ENCODE results near the gene CDKAL1.

The CDKAL1 gene

DNA sequence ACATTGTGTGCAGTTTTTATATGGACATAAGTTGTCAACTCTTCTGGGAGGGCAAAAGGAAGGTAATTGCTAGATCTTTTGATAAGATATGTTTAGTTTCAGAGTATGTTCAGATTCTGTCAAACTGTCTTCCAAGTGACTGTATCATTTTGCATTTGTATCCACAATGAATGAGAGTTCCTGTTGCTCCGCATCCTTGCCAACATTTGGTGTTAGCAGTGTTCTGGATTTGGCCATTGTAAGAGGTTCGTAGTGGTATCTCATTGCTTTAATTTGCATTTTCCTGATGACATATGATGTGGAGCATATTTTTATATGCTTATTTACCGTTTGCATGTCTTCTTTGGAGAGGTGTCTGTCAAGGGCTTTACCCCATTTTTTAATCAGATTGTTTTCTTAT lies 150.2 kb downstream of the CDKAL1 start:
- DNase-seq = no peak

GRCh38 chr6:20686142-20686541 lies 151.9 kb downstream of the CDKAL1 start:
- DNase-seq = peak; percentile 97

GRCh38 chr6:20687494-20687893 lies 153.2 kb downstream of the CDKAL1 start:
- peak; percentile 68 for DNase-seq

GRCh38 chr6:20688710-20689500 lies 154.6 kb downstream of the CDKAL1 start:
- peak; percentile 86 for DNase-seq

- peak; percentile 95 for DNase-seq
Measured at GRCh38 chr6:20691185-20691584, 156.9 kb downstream of the CDKAL1 start.

GRCh38 chr6:20692023-20692422 lies 157.8 kb downstream of the CDKAL1 start:
- no peak for DNase-seq

GRCh38 chr6:20693466-20694063 lies 159.3 kb downstream of the CDKAL1 start:
- DNase-seq = no peak

DNA sequence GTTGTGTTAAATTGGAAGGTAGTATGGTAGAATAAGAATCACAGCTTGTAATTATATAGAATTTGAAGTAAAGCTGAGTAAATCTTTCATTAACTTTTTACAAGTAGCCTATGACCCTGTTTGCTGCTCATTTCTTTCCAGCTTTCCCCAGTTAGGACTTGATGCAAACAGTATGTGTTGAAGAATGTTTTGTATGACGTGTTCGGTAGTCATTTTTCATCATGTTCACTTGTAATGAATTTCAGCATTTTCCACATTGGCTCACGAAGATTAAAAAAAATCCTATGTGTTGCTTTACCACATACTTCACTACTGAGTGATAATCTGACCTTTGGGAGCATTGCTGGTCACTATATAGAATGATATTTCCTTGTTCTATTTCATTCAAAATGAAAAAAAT lies 162.4 kb downstream of the CDKAL1 start:
- no peak for DNase-seq

DNA sequence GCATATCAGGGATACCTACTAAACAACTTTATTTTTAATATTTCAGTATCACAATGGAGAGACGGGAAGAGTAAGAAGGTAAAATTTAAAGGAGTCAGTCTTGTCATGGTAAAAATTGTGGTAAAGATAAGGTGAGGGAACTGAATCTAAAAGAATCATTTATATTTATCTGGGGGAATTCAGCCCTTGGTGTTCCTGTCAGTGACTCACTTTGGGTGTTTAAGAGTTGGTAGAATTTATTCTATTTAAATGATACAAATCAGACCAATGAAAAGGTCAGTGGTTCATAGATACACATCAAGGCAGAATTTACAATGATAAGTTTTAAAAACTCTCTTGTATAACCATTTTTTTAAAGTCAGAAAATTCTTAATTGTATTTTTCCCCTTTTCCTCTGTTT lies 164.4 kb downstream of the CDKAL1 start:
- DNase-seq = peak; percentile 77

DNA sequence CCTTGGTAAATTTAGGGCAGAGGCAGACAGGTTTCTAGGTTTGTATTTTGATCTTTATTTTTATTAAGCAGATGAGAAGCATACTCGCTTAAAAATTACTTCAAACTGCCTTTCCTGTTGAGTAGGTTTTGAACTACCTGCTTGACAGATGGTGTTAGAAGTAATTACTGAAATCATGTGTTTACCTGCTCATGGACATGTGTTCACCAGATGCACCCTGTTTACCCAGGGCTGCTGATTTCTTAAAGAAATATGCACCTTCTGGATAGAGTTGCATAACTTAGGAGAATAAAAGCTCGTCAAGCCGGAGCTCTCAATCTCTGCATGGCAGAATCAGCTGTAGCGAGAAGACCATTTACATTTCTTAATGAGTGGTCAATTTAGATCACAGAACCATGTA lies 165.1 kb downstream of the CDKAL1 start:
- DNase-seq = peak; percentile 96

- peak; percentile 96 for DNase-seq
Measured at GRCh38 chr6:20700375-20700774, 166.1 kb downstream of the CDKAL1 start.

GRCh38 chr6:20702366-20702765 lies 168.1 kb downstream of the CDKAL1 start:
- no peak for DNase-seq

GRCh38 chr6:20703049-20703448 lies 168.8 kb downstream of the CDKAL1 start:
- DNase-seq = no peak

- peak; percentile 93 for DNase-seq
Measured at GRCh38 chr6:20704325-20705025, 170.2 kb downstream of the CDKAL1 start.

- DNase-seq = peak; percentile 95
Measured at GRCh38 chr6:20705741-20706140, 171.5 kb downstream of the CDKAL1 start.

GRCh38 chr6:20706238-20706938 lies 172.1 kb downstream of the CDKAL1 start:
- peak; percentile 100 for DNase-seq

DNA sequence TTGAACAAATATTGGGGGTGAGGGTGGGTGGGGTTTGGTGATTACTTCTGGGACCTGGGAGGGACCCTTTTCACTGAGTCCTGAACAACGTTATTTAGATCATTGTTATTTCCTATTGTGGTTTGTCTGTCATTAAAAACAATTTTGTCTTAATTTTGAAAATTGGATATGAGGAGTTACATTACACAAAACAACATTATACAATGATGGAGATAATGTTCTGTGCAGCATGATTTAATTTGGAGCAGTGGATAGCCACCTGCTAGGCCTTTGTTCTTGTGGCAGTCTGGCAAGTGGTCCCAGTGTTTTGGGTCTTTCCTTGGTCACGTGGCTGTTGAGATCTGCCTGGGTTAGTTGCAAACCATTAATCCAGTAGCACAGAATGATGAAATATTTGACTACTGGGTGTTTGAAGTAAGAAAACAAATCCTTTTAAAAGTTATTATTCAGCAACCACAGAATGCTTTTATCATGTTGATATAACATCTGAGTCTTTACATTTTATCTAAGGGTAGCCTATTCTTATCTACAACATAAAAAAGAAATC lies 172.8 kb downstream of the CDKAL1 start:
- DNase-seq = peak; percentile 100

DNA sequence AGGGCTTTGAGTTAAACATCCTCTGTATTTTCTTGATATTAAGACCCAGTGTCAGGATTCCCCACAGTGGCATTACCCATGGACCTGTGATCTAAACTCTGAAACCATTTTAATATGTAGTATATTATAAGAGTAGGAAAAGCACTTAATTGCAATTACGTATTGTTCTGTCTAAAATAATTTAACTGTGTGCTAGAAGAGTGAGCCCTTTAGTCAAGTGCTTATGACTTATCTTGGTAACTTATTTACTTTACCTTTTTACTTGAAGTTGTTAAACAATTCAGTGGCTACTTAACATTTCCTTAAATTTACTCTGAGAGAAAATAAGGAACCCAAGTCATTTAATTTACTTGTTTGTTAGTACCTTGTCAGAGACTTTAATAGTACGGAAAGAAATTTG lies 173.6 kb downstream of the CDKAL1 start:
- DNase-seq = peak; percentile 77

- peak; percentile 59 for DNase-seq
Measured at GRCh38 chr6:20708367-20709124, 174.3 kb downstream of the CDKAL1 start.

DNA sequence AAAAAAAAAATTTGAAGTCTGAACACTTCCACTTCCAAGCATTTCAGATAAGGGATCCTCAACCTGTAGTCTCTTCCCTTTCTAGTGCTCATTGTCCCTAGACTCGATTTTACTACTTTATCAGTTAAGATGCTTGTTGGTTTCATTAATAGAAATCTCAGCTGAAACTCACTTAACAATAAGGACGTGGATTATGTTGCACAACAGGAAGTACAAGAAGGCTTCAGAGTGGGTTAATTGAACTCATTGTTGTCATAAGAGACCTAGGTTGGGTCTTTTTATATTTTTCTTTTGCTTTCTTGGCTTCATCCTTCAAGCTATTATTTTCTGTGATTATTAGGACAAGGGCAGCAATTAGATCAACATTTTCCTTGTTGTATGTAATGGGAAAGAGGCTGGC lies 175.2 kb downstream of the CDKAL1 start:
- peak; percentile 70 for DNase-seq

DNA sequence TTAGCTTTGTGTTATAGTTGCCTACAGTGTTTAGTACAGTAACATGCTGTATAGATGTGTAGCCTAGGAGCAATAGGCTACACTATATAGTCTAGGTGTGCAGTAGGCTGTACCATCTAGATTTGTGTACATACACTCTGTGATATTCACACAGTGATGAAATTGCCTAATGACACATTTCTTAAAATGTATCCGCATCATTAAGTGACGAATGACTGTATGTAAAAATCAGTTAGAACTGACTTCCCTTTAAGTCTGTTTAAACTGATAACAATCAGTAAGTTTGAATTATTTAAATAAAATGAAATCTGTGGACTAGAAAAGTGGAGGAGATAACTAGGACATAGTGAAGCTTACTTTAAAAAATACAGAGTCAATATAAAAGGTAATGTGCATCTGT lies 176.1 kb downstream of the CDKAL1 start:
- no peak for DNase-seq

DNA sequence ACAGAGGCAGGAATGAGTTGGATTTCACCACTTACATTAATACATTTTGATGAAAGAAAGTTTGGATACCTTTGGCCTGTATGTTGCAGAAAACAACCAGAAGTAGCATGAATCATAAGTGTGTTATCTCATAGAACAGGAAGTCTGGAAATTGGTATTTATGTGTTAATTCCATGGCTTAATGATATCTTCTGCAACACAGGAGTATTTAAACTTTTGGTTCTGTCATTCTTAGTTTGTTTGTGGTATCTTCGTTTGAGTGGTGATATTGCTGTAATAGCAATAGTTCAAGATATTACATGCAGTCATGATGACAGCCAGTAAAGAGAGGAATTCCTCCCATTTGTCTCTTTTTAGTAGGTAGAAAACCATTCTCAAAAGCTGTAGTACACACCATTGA lies 177.3 kb downstream of the CDKAL1 start:
- no peak for DNase-seq
